ENCODE measurements around the gene BMP7. TPM values are rescaled to one million over a fixed set of nuclear protein-coding genes. Genes with fewer than 3 reads are reported as not detected.

BMP7 gene
- total RNA-seq: not detected
- polyA plus RNA-seq: under 1 TPM in 2 of 3 donors, not detected in 1; 0.03 TPM
- long read RNA-seq, donor 1: 0 reads
- long read RNA-seq, donor 2: 0 reads

- TF ChIP-seq CTCF (IDR thresholded peaks at IDR 0.05): no peak
- Histone ChIP-seq H3K4me3 (peak within 1 kb of the TSS; percentile 47), H3K27me3 (ENCODE audit: insufficient read depth in 3 of 3, low read length in 2 of 3) (peaks cover 0 to 88% (median 26%) of the 10 kb centered on the region in 3 donors), H3K9me3 (no peaks in the 10 kb centered on the region), H3K27ac (no peak within 1 kb of the TSS), H3K36me3 (ENCODE audit: insufficient read depth in 1 of 2, low read depth in 1 of 2) (no peaks in the 10 kb centered on the region), H3K4me1 (no peaks in the 10 kb centered on the region)
- ATAC-seq (no peak), DNase-seq (no peak)
- intact Hi-C loops (cut with DNase I): no loop called here
- 1 to 2% (median 1%) methylated on average over 32 to 84 of the region's 84 CpGs for WGBS, 3 donors
Observed at GRCh38 chr20:57266291-57267157, at the start of gene BMP7. TSS of gene BMP7 (minus strand) at chr20:57266641. CDS start at chr20:57266122, 519 bp downstream.

GRCh38 chr20:57315976-57316480 lies 49.6 kb upstream of the BMP7 start:
- no peak for ATAC-seq
- Histone ChIP-seq H3K27ac (no peak overlapping the region), H3K36me3 (ENCODE audit: insufficient read depth in 1 of 2, low read depth in 1 of 2) (no peaks in the 10 kb centered on the region), H3K4me1 (no peaks in the 10 kb centered on the region), H3K4me3 (no peak overlapping the region), H3K9me3 (no peaks in the 10 kb centered on the region), H3K27me3 (ENCODE audit: insufficient read depth in 3 of 3, low read length in 2 of 3) (peaks cover 0 to 22% (median 0%) of the 10 kb centered on the region in 3 donors)
- TF ChIP-seq CTCF (IDR thresholded peaks at IDR 0.05): no peak
- intact Hi-C loops (cut with DNase I): no loop called here
- 83 to 86% (median 85%) methylated on average over 8 of the region's 8 CpGs for WGBS, 3 donors
- no peak for DNase-seq

DNA sequence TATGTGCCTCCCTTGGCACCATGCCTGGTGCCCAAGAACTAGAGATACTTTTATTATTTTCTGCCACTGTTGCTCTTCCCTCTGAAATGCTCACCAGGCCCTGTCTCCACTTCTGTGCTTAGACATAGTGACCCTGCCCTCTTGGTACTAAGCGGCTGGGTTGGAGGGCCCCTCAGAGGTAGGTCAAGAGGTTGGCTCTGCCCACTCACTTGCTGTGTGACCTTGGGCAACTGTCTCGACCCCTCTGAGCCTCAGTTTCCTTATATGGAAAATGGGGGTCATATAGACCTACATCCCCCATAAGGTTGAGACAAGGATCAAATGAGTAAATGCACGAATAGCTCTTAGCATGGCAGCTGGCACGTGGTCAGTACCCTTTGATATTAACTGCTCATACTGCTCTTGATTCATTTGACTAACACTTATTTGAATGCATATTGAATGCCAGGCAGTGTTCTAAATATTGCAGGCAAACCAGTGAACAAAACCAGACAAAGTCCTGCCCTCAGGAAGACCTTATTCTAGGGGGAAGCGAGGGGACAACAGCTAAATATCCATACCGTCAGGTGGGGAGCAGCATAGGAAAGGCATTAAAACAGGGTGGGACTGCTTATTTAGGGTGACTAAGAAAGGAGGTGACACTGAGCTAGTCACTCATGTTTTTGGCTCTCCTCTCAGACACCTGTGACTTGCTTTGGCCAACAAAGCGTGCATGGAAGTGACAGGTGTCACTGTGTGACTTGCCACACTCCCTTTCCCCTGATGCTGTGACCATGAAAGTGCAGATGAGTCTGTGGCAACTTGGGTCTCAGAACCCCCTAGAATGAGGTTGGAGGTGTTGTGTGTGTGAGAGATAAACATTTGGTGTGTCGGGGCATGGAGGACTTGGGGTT lies 48.9 kb upstream of the BMP7 start:
- intact Hi-C loops (cut with DNase I): no loop called here
- H3K36me3 ChIP-seq (ENCODE audit: insufficient read depth in 1 of 2, low read depth in 1 of 2): no peaks in the 10 kb centered on the region
- WGBS, 3 donors: 74 to 76% (median 75%) methylated on average over 8 of the region's 8 CpGs
- no peak for ATAC-seq
- H3K27ac ChIP-seq: no peak overlapping the region
- DNase-seq: no peak
- peaks cover 0 to 25% (median 0%) of the 10 kb centered on the region in 3 donors for H3K27me3 ChIP-seq (ENCODE audit: insufficient read depth in 3 of 3, low read length in 2 of 3)
- H3K4me1 ChIP-seq: no peaks in the 10 kb centered on the region
- no peaks in the 10 kb centered on the region for H3K9me3 ChIP-seq
- H3K4me3 ChIP-seq: no peak overlapping the region
- TF ChIP-seq CTCF (IDR thresholded peaks at IDR 0.05): no peak

GRCh38 chr20:57313951-57314350 lies 47.5 kb upstream of the BMP7 start:
- ATAC-seq (no peak), DNase-seq (no peak)
- no peaks in the 10 kb centered on the region for H3K36me3 ChIP-seq (ENCODE audit: insufficient read depth in 1 of 2, low read depth in 1 of 2)
- H3K4me3 ChIP-seq: no peak overlapping the region
- no peaks in the 10 kb centered on the region for H3K4me1 ChIP-seq
- no peaks in the 10 kb centered on the region for H3K9me3 ChIP-seq
- WGBS, 3 donors: 85 to 93% (median 86%) methylated on average over 5 of the region's 5 CpGs
- H3K27ac ChIP-seq: no peak overlapping the region
- TF ChIP-seq CTCF (IDR thresholded peaks at IDR 0.05): no peak
- H3K27me3 ChIP-seq (ENCODE audit: insufficient read depth in 3 of 3, low read length in 2 of 3): peaks cover 0 to 18% (median 0%) of the 10 kb centered on the region in 3 donors
- intact Hi-C loops (cut with DNase I): no loop called here
